Measurements from ENCODE around the gene PRODH2.
"Not testable (repeated sequence)": the region's sequence is repeated elsewhere in the genome, so short reads cannot be mapped to it uniquely, and the experiment has no call there.

Gene PRODH2

GRCh38 chr19:35777961-35778360, 34.7 kb downstream of the PRODH2 start:
- DNase-seq, result no peak

GRCh38 chr19:35777086-35777841, 35.4 kb downstream of the PRODH2 start:
- no peak for DNase-seq

- DNase-seq, result no peak
These were observed 36.4 kb downstream of the PRODH2 start for GRCh38 chr19:35776102-35776788.

GRCh38 chr19:35775298-35776101, 37.1 kb downstream of the PRODH2 start, which contains the start of gene ARHGAP33:
TSS of gene ARHGAP33 (plus strand) at chr19:35775564. CDS start at chr19:35775659, 95 bp downstream.
- DNase-seq, result peak; percentile 99

- DNase-seq, result no peak
These were observed 37.7 kb downstream of the PRODH2 start for GRCh38 chr19:35775046-35775297.

GRCh38 chr19:35774274-35775045, 38.2 kb downstream of the PRODH2 start:
- DNase-seq, result no peak

- no peak for DNase-seq
These were observed 39.4 kb downstream of the PRODH2 start for GRCh38 chr19:35773020-35773806.

- not testable (repeated sequence) for DNase-seq
These were observed 40.3 kb downstream of the PRODH2 start for GRCh38 chr19:35772362-35772761.

- no peak for DNase-seq
These were observed 44.6 kb downstream of the PRODH2 start for GRCh38 chr19:35768082-35768421.

GRCh38 chr19:35767288-35768081, 45.2 kb downstream of the PRODH2 start:
- DNase-seq, result no peak

GRCh38 chr19:35766571-35767104, 46.0 kb downstream of the PRODH2 start:
- no peak for DNase-seq

- no peak for DNase-seq
These were observed 48.0 kb downstream of the PRODH2 start for GRCh38 chr19:35764432-35765315.

- DNase-seq, result no peak
These were observed 51.8 kb downstream of the PRODH2 start for GRCh38 chr19:35760711-35761349.

GRCh38 chr19:35759697-35760096, 52.9 kb downstream of the PRODH2 start:
- DNase-seq, result no peak

GRCh38 chr19:35757749-35758608, 54.7 kb downstream of the PRODH2 start, which contains the start of gene PROSER3:
TSS of gene PROSER3 (plus strand) at chr19:35758176. CDS start at chr19:35758216, 40 bp downstream.
- peak; percentile 98 for DNase-seq

- DNase-seq, result no peak
These were observed 55.4 kb downstream of the PRODH2 start for GRCh38 chr19:35757231-35757748.

GRCh38 chr19:35756377-35757230, 56.0 kb downstream of the PRODH2 start, which contains the start of gene HSPB6:
TSS of gene HSPB6 (minus strand) at chr19:35757029. CDS start at chr19:35757008, 21 bp downstream.
- peak; percentile 15 for DNase-seq
